Kidney (tissue), 14 donors: ENCODE measurements around the gene KCNIP1. TPM values are rescaled to one million over a fixed set of nuclear protein-coding genes. Genes with fewer than 3 reads are reported as not detected.

Source experiments
- DNase-seq, 5 donors: peaks; one replicate each; pipeline ENCODE4 v3.0.0-alpha.2; 2013 to 2020
- FAIRE-seq: peaks from 2 replicates; lab custom pipeline; 2012; peaks lifted over from hg19 to GRCh38; lab: Jason Lieb, UNC
- H3K27ac ChIP-seq, 2 donors: one replicate each; pipeline ENCODE4 v1.7.0; 2013; ENCODE audit warnings: low read depth in 2 of 2, low read length in 2 of 2, inconsistent platforms in 1 of 2
- H3K27me3 ChIP-seq: one replicate; pipeline ENCODE4 v1.7.1; 2013; ENCODE audit warnings: low read length, inconsistent platforms; ENCODE audit not compliant: control insufficient read depth, insufficient read depth
- H3K36me3 ChIP-seq, 3 donors: one replicate each; pipeline versions ENCODE4 v1.7.0 to v1.7.1; 2013; ENCODE audit warnings: low read length in 3 of 3, control low read depth in 1 of 3, inconsistent platforms in 1 of 3; ENCODE audit not compliant: insufficient read depth in 3 of 3, control insufficient read depth in 2 of 3
- H3K4me1 ChIP-seq, 3 donors: one replicate each; pipeline versions ENCODE4 v1.7.0 to v1.7.1; 2013; ENCODE audit warnings: low read length in 3 of 3, inconsistent platforms in 1 of 3, low read depth in 1 of 3; ENCODE audit not compliant: control insufficient read depth in 2 of 3, insufficient read depth in 2 of 3
- H3K4me3 ChIP-seq, 3 donors: one replicate each; pipeline versions ENCODE4 v1.7.0 to v1.8.1; 2013; ENCODE audit warnings: low read length in 3 of 3, control low read depth in 1 of 3, inconsistent platforms in 1 of 3
- H3K9ac ChIP-seq, 3 donors: one replicate each; pipeline versions ENCODE4 v1.7.0 to v1.7.1; 2013; ENCODE audit warnings: low read length in 3 of 3, control low read depth in 1 of 3, inconsistent platforms in 1 of 3
- H3K9me3 ChIP-seq, 3 donors: one replicate each; pipeline versions ENCODE4 v1.7.0 to v1.7.1; 2013; ENCODE audit warnings: low read length in 3 of 3, control low read depth in 1 of 3, inconsistent platforms in 1 of 3; ENCODE audit not compliant: control insufficient read depth in 2 of 3, insufficient read depth in 1 of 3
- CTCF ChIP-seq: IDR thresholded peaks from 3 replicates; pipeline ENCODE4 v1.5.1; 2012; ENCODE audit warnings: mild to moderate bottlenecking, moderate library complexity, borderline replicate concordance; ENCODE audit not compliant: insufficient read depth; ENCODE audit errors: extremely low read depth
- intact Hi-C: fragments of 100-400 bp; cut with DNase I; formaldehyde crosslinking; loops from one replicate; pipeline ENCODE4 v1.11.1; 2022
- polyA plus RNA-seq: library from polyadenylated mRNA; stranded (reverse); fragments of 350-450 nt; fragmentation: Illumina TruSeq; extraction: RNeasy Lipid Tissue Mini Kit (QIAGEN cat#74804); gene quantifications from one replicate; pipeline ENCODE4 v1.2.3, GENCODE V29; 2014; ENCODE audit warnings: low read depth, low replicate concordance; ENCODE audit not compliant: insufficient read depth
- total RNA-seq: library from RNA; stranded (reverse); fragmentation: NEBNext Ultra II Directional; extraction: Animal tissue kit (Norgen Biotek cat#: 25700); gene quantifications from one replicate; pipeline ENCODE4 v1.2.1, GENCODE V29; 2021
- donor health status: control.
- donor health status: control.
- donor health status: control.
- donor health status: control.
- donor health status: control.
- donor health status: DM: yes; HTN: yes; CAD: no.
- donor health status: Normal renal cell carcinoma (clear cell type).

The KCNIP1 gene
- total and polyA plus RNA-seq, 2 donors from 2014 or later = 1.8 to 3.1 TPM

- Histone ChIP-seq H3K36me3 (no peaks in the 10 kb centered on the region), H3K9ac (no peak overlapping the region), H3K4me3 (no peak overlapping the region), H3K27ac (no peak overlapping the region), H3K9me3 (no peaks in the 10 kb centered on the region), H3K4me1 (peaks cover 0 to 23% (median 16%) of the 10 kb centered on the region in 3 donors), H3K27me3 (no peaks in the 10 kb centered on the region)
- TF ChIP-seq CTCF = no peak
- DNase-seq (no peak), FAIRE-seq (no peak)
- intact Hi-C loops = no loop called here
Observed at GRCh38 chr5:170747357-170747756, 243.5 kb downstream of the KCNIP1 start.

- H3K9me3 ChIP-seq = no peaks in the 10 kb centered on the region
- FAIRE-seq (no peak), DNase-seq (no peak)
- no peak overlapping the region for H3K4me3 ChIP-seq
- no peak overlapping the region for H3K27ac ChIP-seq
- H3K4me1 ChIP-seq = peaks cover 0 to 26% (median 19%) of the 10 kb centered on the region in 3 donors
- H3K27me3 ChIP-seq = no peaks in the 10 kb centered on the region
- no peak overlapping the region for H3K9ac ChIP-seq
- no peaks in the 10 kb centered on the region for H3K36me3 ChIP-seq
- peak; percentile 20 for TF ChIP-seq CTCF
- intact Hi-C loops = no loop called here
Observed at GRCh38 chr5:170747851-170748250, 244.0 kb downstream of the KCNIP1 start.

GRCh38 chr5:170748951-170749471, 245.2 kb downstream of the KCNIP1 start:
- no peaks in the 10 kb centered on the region for H3K36me3 ChIP-seq
- no peaks in the 10 kb centered on the region for H3K9me3 ChIP-seq
- H3K4me1 ChIP-seq = peaks cover 0 to 26% (median 22%) of the 10 kb centered on the region in 3 donors
- intact Hi-C loops = no loop called here
- no peak for FAIRE-seq
- no peak overlapping the region for H3K4me3 ChIP-seq
- peak overlapping the region in 1 of 2 donors; percentile 9 for H3K27ac ChIP-seq
- no peak for DNase-seq
- TF ChIP-seq CTCF = no peak
- no peaks in the 10 kb centered on the region for H3K27me3 ChIP-seq
- no peak overlapping the region for H3K9ac ChIP-seq
